GM12875 (cell line): ENCODE results near the gene ARID2.

Source experiments
- H3K4me3 ChIP-seq: one replicate; pipeline ENCODE4 v1.5.1; 2011; ENCODE audit warnings: low read depth, low read length, control low read depth
- TF ChIP-seq, protein P1 (sequence below): IDR thresholded peaks from 2 replicates; pipeline ENCODE4 v1.5.1; 2011; ENCODE audit warnings: low read depth, mild to moderate bottlenecking, control low read depth, inconsistent platforms, low read length, moderate library complexity, borderline replicate concordance; ENCODE audit not compliant: insufficient read depth

The ARID2 gene

DNA sequence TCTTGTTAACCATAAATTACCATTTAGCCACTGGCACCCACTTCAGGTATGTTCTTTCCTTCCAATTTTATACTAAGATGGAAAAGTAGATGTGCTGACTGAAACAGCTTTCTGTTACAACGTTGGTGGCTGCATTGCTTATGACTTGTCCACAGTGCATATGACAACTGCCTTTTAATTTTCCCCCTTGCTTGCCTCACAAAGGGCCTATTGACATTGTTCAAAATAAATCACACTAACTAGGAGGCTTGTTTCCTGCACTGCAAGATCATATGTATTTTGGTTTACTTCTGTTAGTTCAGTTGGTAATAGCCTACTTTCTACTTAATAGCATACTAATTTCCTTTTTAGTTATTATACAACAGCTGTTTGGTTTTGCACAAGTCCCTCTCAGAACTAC, 205.4 kb downstream of the ARID2 start:
- H3K4me3 ChIP-seq, result no peak overlapping the region
- TF ChIP-seq, protein P1, sequence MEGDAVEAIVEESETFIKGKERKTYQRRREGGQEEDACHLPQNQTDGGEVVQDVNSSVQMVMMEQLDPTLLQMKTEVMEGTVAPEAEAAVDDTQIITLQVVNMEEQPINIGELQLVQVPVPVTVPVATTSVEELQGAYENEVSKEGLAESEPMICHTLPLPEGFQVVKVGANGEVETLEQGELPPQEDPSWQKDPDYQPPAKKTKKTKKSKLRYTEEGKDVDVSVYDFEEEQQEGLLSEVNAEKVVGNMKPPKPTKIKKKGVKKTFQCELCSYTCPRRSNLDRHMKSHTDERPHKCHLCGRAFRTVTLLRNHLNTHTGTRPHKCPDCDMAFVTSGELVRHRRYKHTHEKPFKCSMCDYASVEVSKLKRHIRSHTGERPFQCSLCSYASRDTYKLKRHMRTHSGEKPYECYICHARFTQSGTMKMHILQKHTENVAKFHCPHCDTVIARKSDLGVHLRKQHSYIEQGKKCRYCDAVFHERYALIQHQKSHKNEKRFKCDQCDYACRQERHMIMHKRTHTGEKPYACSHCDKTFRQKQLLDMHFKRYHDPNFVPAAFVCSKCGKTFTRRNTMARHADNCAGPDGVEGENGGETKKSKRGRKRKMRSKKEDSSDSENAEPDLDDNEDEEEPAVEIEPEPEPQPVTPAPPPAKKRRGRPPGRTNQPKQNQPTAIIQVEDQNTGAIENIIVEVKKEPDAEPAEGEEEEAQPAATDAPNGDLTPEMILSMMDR, result no peak

DNA sequence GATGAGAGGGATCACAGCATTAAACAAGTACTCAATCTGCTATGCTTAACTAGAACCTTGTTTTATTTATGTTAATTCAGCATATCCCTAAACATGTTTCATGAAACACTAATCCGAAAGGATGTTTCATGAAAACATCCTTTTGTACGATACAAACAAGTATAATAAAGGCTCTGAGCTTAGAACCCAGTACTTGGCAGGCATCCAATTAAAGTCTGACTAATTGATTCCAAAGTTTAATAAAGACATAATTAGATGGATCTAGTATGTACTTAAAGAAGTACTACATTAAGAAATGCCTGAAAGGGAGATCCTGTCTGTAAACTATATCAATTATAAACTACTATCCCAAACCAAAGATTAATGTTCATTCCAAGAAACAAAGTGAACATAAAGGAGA, 209.1 kb downstream of the ARID2 start:
- TF ChIP-seq, protein P1, result no peak
- H3K4me3 ChIP-seq, result no peak overlapping the region

DNA sequence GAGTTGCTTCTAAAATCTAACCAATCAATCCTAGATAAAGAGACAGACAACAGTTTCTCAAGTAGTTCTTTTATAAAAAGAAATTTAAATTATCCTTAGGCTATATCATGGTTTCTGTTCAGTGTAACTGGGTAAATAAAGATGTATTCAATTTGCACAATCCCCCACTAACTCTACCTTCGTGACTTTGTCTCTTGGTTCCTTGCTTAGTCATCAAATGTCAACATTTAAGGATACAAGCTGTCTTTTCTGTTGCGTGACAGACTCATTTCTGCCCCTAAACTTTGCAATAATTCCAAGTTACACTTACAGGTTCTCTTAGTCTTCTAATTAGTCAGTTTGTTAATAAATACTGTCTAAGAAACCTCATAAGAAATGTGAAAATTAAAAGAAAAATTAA, 210.3 kb downstream of the ARID2 start:
- H3K4me3 ChIP-seq, result no peak overlapping the region
- TF ChIP-seq, protein P1, result no peak

DNA sequence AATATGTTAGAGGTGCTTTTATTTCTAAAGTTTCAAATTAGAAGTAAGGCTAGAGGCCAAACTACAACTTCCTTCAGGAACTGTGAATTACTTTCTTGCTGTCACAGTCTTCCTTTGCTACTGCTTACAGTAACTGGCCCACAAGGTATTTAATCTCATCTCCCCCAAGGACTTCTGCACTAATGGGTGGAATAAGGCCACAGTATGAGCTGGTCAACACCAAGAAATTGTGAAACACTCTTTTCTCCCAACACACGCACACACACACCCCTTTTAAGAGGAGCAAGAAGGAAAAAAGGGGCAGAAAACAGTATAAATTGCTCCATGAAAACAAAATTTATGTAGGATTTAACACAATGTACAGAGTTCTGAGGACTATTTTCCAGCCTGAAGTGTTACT, 215.3 kb downstream of the ARID2 start:
- TF ChIP-seq, protein P1, result no peak
- no peak overlapping the region for H3K4me3 ChIP-seq

DNA sequence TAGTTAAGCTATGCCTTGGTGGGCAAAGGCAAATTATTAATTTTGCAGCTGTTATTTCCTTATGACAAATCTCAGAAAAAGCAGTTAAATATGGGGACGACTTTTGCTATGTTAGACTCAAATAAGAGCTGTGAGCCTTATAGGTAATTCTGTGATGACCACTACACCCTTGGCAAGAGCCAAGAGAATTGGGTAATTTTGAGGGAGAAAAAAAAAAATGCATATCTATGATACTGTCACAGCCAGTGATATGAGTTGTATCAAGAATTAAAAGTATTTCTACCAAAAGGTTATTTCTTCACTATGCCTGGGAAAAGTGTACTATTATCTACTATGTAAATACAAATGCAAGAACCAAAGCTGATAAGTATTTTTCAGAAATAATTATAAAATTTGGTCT, 216.9 kb downstream of the ARID2 start:
- TF ChIP-seq, protein P1, result no peak
- no peak overlapping the region for H3K4me3 ChIP-seq

DNA sequence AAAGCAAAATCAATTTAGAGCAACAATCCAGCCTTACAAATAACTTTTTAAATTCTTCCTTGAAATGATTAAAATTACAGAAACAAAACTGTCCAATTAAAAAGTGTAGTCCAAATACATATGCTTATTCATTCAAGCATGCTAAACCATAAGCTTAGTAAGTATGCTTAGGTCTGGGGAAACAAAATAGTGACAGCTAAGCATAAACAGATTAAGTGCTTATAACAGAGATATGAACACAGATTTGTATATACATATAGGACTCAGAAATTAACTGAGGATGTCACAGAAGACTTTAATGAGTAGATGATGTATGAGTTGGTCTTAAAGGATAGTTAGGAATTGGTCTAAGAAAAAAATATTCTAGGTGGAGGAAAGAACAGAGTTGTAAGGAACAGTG, 219.0 kb downstream of the ARID2 start:
- TF ChIP-seq, protein P1, result no peak

More for the DNA sequence above, 219.0 kb downstream of the ARID2 start:
- no peak overlapping the region for H3K4me3 ChIP-seq
